HCT116 (cell line): ENCODE data around the gene CDKAL1. TPM values are rescaled to one million over a fixed set of nuclear protein-coding genes. Genes with fewer than 3 reads are reported as not detected.

ENCODE experiments used
- ATAC-seq: fragments of 200-7000 bp; cut with Tn5 transposase; 2 replicates; pipeline ENCODE4 v1.9.1; 2020; ENCODE audit warnings: mild to moderate bottlenecking, moderate library complexity
- BruUV-seq: library from RNA; stranded (reverse); fragments of 400-500 nt; replicated peaks from 2 replicates; lab custom pipeline; 2021; lab: Mats Ljungman, UMichigan
- CTCF ChIA-PET: fragments of 300-600 bp; sonication (Branson Sonifier 250); formaldehyde crosslinking; loops from one replicate; lab custom pipeline; 2021; ENCODE audit warnings: antibody characterized with exemption; lab: Charles Lee
- POLR2A ChIA-PET: fragments of 300-600, 350-600 bp; sonication (Branson Sonifier 250); formaldehyde crosslinking; loops from one replicate; lab custom pipeline; 2021; ENCODE audit warnings: antibody characterized with exemption; lab: Charles Lee
- RAD21 ChIA-PET, 2 experiments: fragments of 300-600 bp; sonication (Branson Sonifier 250); formaldehyde crosslinking; loops; one replicate each; lab custom pipeline; 2023; ENCODE audit warnings: low total read pairs in 2 of 2; ENCODE audit not compliant: uncharacterized antibody in 2 of 2, unreplicated experiment in 2 of 2, low non-redundant PET in 1 of 2; lab: Charles Lee
- DNase-seq: peaks from one replicate; pipeline ENCODE4 v3.0.0-alpha.2; 2010; ENCODE audit warnings: low read depth, low spot score
- H2AFZ ChIP-seq: fragments of 200-600 bp; shearing (Covaris generic), sonication (generic); 2 replicates; pipeline ENCODE4 v1.6.1; 2017; ENCODE audit warnings: low read depth, mixed run types, mixed read lengths, antibody characterized with exemption, low read length; ENCODE audit not compliant: poor library complexity, severe bottlenecking
- H3K27ac ChIP-seq: 2 replicates; pipeline ENCODE4 v1.5.1; 2012; ENCODE audit warnings: low read depth, low read length
- H3K27me3 ChIP-seq: fragments of 200-600 bp; sonication (generic); 2 replicates; pipeline ENCODE4 v1.6.1; 2016; ENCODE audit warnings: mixed run types, low read length, mixed read lengths; ENCODE audit not compliant: insufficient read depth
- H3K36me3 ChIP-seq, 2 experiments: fragments of 200-500 bp in 1 of 2; fragments of 200-600 bp in 1 of 2; sonication (Bioruptor generic) in 1 of 2; sonication (generic) in 1 of 2; 2 replicates each; pipeline versions ENCODE4 v1.5.1 to v1.6.1; 2014 to 2016; ENCODE audit warnings: low read length in 2 of 2, inconsistent platforms in 1 of 2, mixed read lengths in 1 of 2, mixed run types in 1 of 2; ENCODE audit not compliant: insufficient read depth in 2 of 2, control insufficient read depth in 1 of 2
- H3K4me1 ChIP-seq, 2 experiments: fragments of 200-600 bp in 1 of 2; sonication (generic) in 1 of 2; 2 replicates each; pipeline versions ENCODE4 v1.5.1 to v1.6.1; 2012 to 2017; ENCODE audit warnings: low read length in 2 of 2, inconsistent platforms in 1 of 2, mild to moderate bottlenecking in 1 of 2, mixed read lengths in 1 of 2, mixed run types in 1 of 2, moderate library complexity in 1 of 2; ENCODE audit not compliant: insufficient read depth in 2 of 2, control insufficient read depth in 1 of 2
- H3K4me2 ChIP-seq: fragments of 200-600 bp; sonication (generic); 2 replicates; pipeline ENCODE4 v1.6.1; 2017; ENCODE audit warnings: mixed run types, low read length, mixed read lengths
- H3K4me3 ChIP-seq, 2 experiments: fragments of 200-600 bp in 1 of 2; sonication (generic) in 1 of 2; replicated peaks in 1 of 2; 2 replicates each; pipeline ENCODE4 v1.5.1; 2011 to 2016; ENCODE audit warnings: low read length in 2 of 2, control low read depth in 1 of 2, low read depth in 1 of 2, mild to moderate bottlenecking in 1 of 2, mixed read lengths in 1 of 2, mixed run types in 1 of 2
- H3K79me2 ChIP-seq: fragments of 200-600 bp; sonication (generic); 2 replicates; pipeline ENCODE4 v1.6.1; 2017; ENCODE audit warnings: mild to moderate bottlenecking, mixed run types, low read length, moderate library complexity, mixed read lengths; ENCODE audit not compliant: insufficient read depth
- H3K9ac ChIP-seq: fragments of 200-600 bp; sonication (generic); 2 replicates; pipeline ENCODE4 v1.6.1; 2016; ENCODE audit warnings: low read length, mixed read lengths
- H3K9me2 ChIP-seq: fragments of 200-600 bp; sonication (generic), shearing (Covaris generic); 2 replicates; pipeline ENCODE4 v1.6.1; 2017; ENCODE audit warnings: mixed run types, mild to moderate bottlenecking, moderate library complexity; ENCODE audit not compliant: insufficient read depth
- H3K9me3 ChIP-seq, 2 experiments: fragments of 200-500 bp in 1 of 2; fragments of 200-600 bp in 1 of 2; sonication (Bioruptor generic) in 1 of 2; sonication (generic) in 1 of 2; 2 replicates each; pipeline ENCODE4 v1.6.1; 2014 to 2017; ENCODE audit warnings: low read length in 2 of 2, mixed read lengths in 2 of 2, inconsistent platforms in 1 of 2, low read depth in 1 of 2, mild to moderate bottlenecking in 1 of 2, mixed run types in 1 of 2, moderate library complexity in 1 of 2; ENCODE audit not compliant: control insufficient read depth in 1 of 2, insufficient read depth in 1 of 2
- H4K20me1 ChIP-seq: fragments of 200-600 bp; sonication (generic), shearing (Covaris generic); 2 replicates; pipeline ENCODE4 v1.6.1; 2017; ENCODE audit warnings: mixed run types, mild to moderate bottlenecking, moderate library complexity; ENCODE audit not compliant: insufficient read depth
- ATF3 ChIP-seq: IDR thresholded peaks from 2 replicates; pipeline ENCODE4 v1.6.1; 2012
- CBX3 ChIP-seq: IDR thresholded peaks from 2 replicates; pipeline ENCODE4 v1.6.1; 2012; ENCODE audit warnings: low read depth
- CTCF ChIP-seq, 3 experiments: fragments of 200-600 bp in 1 of 3; sonication (generic) in 1 of 3; IDR thresholded peaks in 2 of 3; conservative IDR thresholded peaks in 1 of 3; 2 replicates each; pipeline ENCODE4 v1.5.1; 2012 to 2017; ENCODE audit warnings: low read depth in 2 of 3, low read length in 2 of 3, antibody characterized with exemption in 1 of 3, borderline replicate concordance in 1 of 3, control low read depth in 1 of 3, mild to moderate bottlenecking in 1 of 3, mixed read lengths in 1 of 3, mixed run types in 1 of 3, moderate library complexity in 1 of 3; ENCODE audit not compliant: insufficient read depth in 1 of 3
- EGR1 ChIP-seq: IDR thresholded peaks from 2 replicates; pipeline ENCODE4 v1.6.1; 2012; ENCODE audit warnings: low read depth
- ELF1 ChIP-seq: IDR thresholded peaks from 2 replicates; pipeline ENCODE4 v1.6.1; 2012; ENCODE audit warnings: low read depth, borderline replicate concordance
- FOSL1 ChIP-seq: IDR thresholded peaks from 2 replicates; pipeline ENCODE4 v1.6.1; 2012; ENCODE audit warnings: low read depth
- JUND ChIP-seq: IDR thresholded peaks from 2 replicates; pipeline ENCODE4 v1.6.1; 2012
- MAX ChIP-seq: IDR thresholded peaks from 2 replicates; pipeline ENCODE4 v1.6.1; 2012
- POLR2A ChIP-seq: IDR thresholded peaks from 2 replicates; pipeline ENCODE4 v1.7.0; 2011; ENCODE audit warnings: borderline replicate concordance; ENCODE audit not compliant: insufficient read depth, insufficient read length; ENCODE audit errors: extremely low read depth
- SP1 ChIP-seq: IDR thresholded peaks from 2 replicates; pipeline ENCODE4 v1.6.1; 2012; ENCODE audit warnings: low read depth
- SRF ChIP-seq: IDR thresholded peaks from 2 replicates; pipeline ENCODE4 v1.6.1; 2012; ENCODE audit warnings: low read depth
- TCF7L2 ChIP-seq: IDR thresholded peaks from 2 replicates; pipeline ENCODE4 v1.7.0; 2011; ENCODE audit warnings: borderline replicate concordance, inconsistent platforms; ENCODE audit not compliant: insufficient read depth, insufficient read length; ENCODE audit errors: extremely low read depth
- intact Hi-C: fragments of 100-400 bp; cut with micrococcal nuclease; formaldehyde crosslinking; loops from 2 replicates; pipeline ENCODE4 v1.10.0; 2022
- total RNA-seq: library from RNA; stranded (reverse); gene quantifications from one replicate; pipeline ENCODE4 v1.2.1, GENCODE V29; 2021; ENCODE audit not compliant: unreplicated experiment

Gene CDKAL1
- total RNA-seq, 1 experiment from 2014 or later: 14.9 TPM

GRCh38 chr6:20868397-20869096, 334.3 kb downstream of the CDKAL1 start (continued):
- TF ChIP-seq ATF3 (no peak), EGR1 (no peak), FOSL1 (no peak), SP1 (no peak), SRF (no peak), TCF7L2 (no peak), CBX3 (no peak), POLR2A (no peak)

- no TSS peak for BruUV-seq
- intact Hi-C loops: loop anchor here (10.0 kb wide), 1 partner anchor 435 kb away; no protein-coding TSS in a partner anchor
- RAD21 ChIA-PET: no interaction called here
- Histone ChIP-seq H3K79me2 (no peaks in the 10 kb centered on the region), H3K4me3 (no peak overlapping the region), H3K4me1 (peaks cover 8 to 13% of the 10 kb centered on the region in 2 experiments; a peak in 3 of 4 replicates), H3K27ac (no peak overlapping the region), H3K9me3 (no peaks in the 10 kb centered on the region), H3K36me3 (no peaks in the 10 kb centered on the region), H2AFZ (no peak overlapping the region), H3K9me2 (no peaks in the 10 kb centered on the region), H3K27me3 (no peaks in the 10 kb centered on the region), H3K4me2 (no peak overlapping the region), H4K20me1 (no peaks in the 10 kb centered on the region), H3K9ac (no peak overlapping the region)
- DNase-seq (no peak), ATAC-seq (no peak)
- POLR2A ChIA-PET: no interaction called here
- CTCF ChIA-PET: no interaction called here
- no peak for TF ChIP-seq FOSL1
- no peak for TF ChIP-seq MAX
- no peak for TF ChIP-seq ELF1
- TF ChIP-seq JUND: no peak
- no peak for TF ChIP-seq CTCF (IDR thresholded peaks at IDR 0.05 in 2 of 3, conservative IDR thresholded peaks at IDR 0.05 in 1 of 3; ENCODE audit: borderline replicate concordance in 1 of 3, insufficient read depth in 1 of 3, low read depth in 2 of 3, low read length in 2 of 3)
Measured at GRCh38 chr6:20870021-20870420, 335.8 kb downstream of the CDKAL1 start.
